ENCODE measurements around the gene MBD6.

DNA sequence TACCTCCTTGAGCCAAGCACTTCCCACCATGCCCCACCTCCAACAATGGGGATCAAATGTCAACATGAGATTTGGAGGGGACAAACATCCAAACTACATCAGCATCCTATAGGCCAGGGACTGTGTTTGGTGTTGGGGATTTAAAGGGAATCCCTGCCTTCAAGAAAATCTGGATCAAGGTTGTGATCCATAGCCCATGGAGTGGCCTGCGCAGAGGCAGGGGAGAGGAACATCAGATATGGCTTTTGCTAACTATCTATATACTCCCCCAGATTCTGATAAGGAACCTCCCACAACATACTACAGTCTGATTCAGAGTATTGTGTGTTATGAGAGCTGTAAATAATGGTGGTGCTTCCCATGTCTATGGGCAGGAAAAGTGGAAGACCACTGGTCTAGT is 32.3 kb downstream of the MBD6 start:
- TF ChIP-seq FOXM1 (IDR thresholded peaks at IDR 0.05; ENCODE audit: borderline replicate concordance) (no peak), FOXK2 (IDR thresholded peaks at IDR 0.05) (no peak), HDGF (IDR thresholded peaks at IDR 0.05; ENCODE audit: borderline replicate concordance) (no peak), L3MBTL2 (conservative IDR thresholded peaks at IDR 0.05) (no peak), BHLHE40 (IDR thresholded peaks at IDR 0.05; ENCODE audit: borderline replicate concordance) (no peak), SP1 (IDR thresholded peaks at IDR 0.05) (no peak), ELF4 (IDR thresholded peaks at IDR 0.05) (no peak)

Data from HEK293T (cell line).